Kidney epithelial cell (primary cell): ENCODE results near the gene GUCY2C. TPM values are rescaled to one million over a fixed set of nuclear protein-coding genes. Genes with fewer than 3 reads are reported as not detected.

Source experiments
- DNase-seq: peaks from one replicate; pipeline ENCODE4 v3.0.0-alpha.2; 2010; ENCODE audit warnings: low read depth
- H3K27me3 ChIP-seq: 2 replicates; pipeline ENCODE4 v1.6.0; 2011; ENCODE audit warnings: low read length; ENCODE audit not compliant: control insufficient read depth, insufficient read depth
- H3K36me3 ChIP-seq: 2 replicates; pipeline ENCODE4 v1.5.1; 2011; ENCODE audit warnings: low read length; ENCODE audit not compliant: control insufficient read depth, insufficient read depth
- H3K4me3 ChIP-seq: 2 replicates; pipeline ENCODE4 v1.5.1; 2011; ENCODE audit warnings: low read depth, mild to moderate bottlenecking, control low read depth, low read length
- CTCF ChIP-seq: IDR thresholded peaks from 2 replicates; pipeline ENCODE4 v1.5.1; 2011; ENCODE audit warnings: mild to moderate bottlenecking, moderate library complexity, low read length, control low read depth, inconsistent platforms; ENCODE audit not compliant: insufficient read depth, poor library complexity, severe bottlenecking
- total RNA-seq: library from RNA; depleted of rRNA; stranded (reverse); fragments of >200 nt; gene quantifications from 2 replicates; pipeline ENCODE4 v1.2.3, GENCODE V29; 2015

Gene GUCY2C
- total RNA-seq, 1 donor from 2014 or later = not detected

GRCh38 chr12:14651371-14651770, 45.0 kb downstream of the GUCY2C start:
- DNase-seq = no peak
- Histone ChIP-seq H3K4me3 (no peak overlapping the region), H3K36me3 (no peaks in the 10 kb centered on the region), H3K27me3 (no peaks in the 10 kb centered on the region)
- no peak for TF ChIP-seq CTCF

- DNase-seq = no peak
- H3K36me3 ChIP-seq = no peaks in the 10 kb centered on the region
- no peak for TF ChIP-seq CTCF
- H3K27me3 ChIP-seq = no peaks in the 10 kb centered on the region
- no peak overlapping the region for H3K4me3 ChIP-seq
Measured at GRCh38 chr12:14650789-14651188, 45.6 kb downstream of the GUCY2C start.

- no peaks in the 10 kb centered on the region for H3K27me3 ChIP-seq
- H3K36me3 ChIP-seq = no peaks in the 10 kb centered on the region
- TF ChIP-seq CTCF = no peak
- DNase-seq = no peak
- no peak overlapping the region for H3K4me3 ChIP-seq
Measured at GRCh38 chr12:14647028-14647750, 49.2 kb downstream of the GUCY2C start.

- no peak for DNase-seq
- no peak overlapping the region for H3K4me3 ChIP-seq
- no peak for TF ChIP-seq CTCF
- no peaks in the 10 kb centered on the region for H3K27me3 ChIP-seq
- no peaks in the 10 kb centered on the region for H3K36me3 ChIP-seq
Measured at GRCh38 chr12:14643251-14643650, 53.1 kb downstream of the GUCY2C start.

GRCh38 chr12:14638066-14638465, 58.3 kb downstream of the GUCY2C start:
- DNase-seq = no peak
- Histone ChIP-seq H3K36me3 (no peaks in the 10 kb centered on the region), H3K4me3 (no peak overlapping the region), H3K27me3 (no peaks in the 10 kb centered on the region)
- TF ChIP-seq CTCF = no peak

- Histone ChIP-seq H3K36me3 (no peaks in the 10 kb centered on the region), H3K27me3 (no peaks in the 10 kb centered on the region), H3K4me3 (no peak overlapping the region)
- no peak for DNase-seq
- no peak for TF ChIP-seq CTCF
Measured at GRCh38 chr12:14635776-14636175, 60.6 kb downstream of the GUCY2C start.
